ENCODE measurements around the gene ANO2. TPM values are rescaled to one million over a fixed set of nuclear protein-coding genes. Genes with fewer than 3 reads are reported as not detected.

ANO2 gene
- total and polyA plus RNA-seq, 2 experiments from 2014 or later = 2.3 to 4.6 TPM

- no peaks in the 10 kb centered on the region for H3F3A ChIP-seq (replicated peaks; ENCODE audit: low read depth)
- H3K9me2 ChIP-seq (ENCODE audit: insufficient read depth) = 0 out of 2 replicates have a peak, but pooled peaks cover 6% of the 10 kb centered on the region
- Mint-ChIP-seq H3K27ac (no peak overlapping the region), H3K36me3 (ENCODE audit: low read depth) (no peaks in the 10 kb centered on the region), H3K4me1 (peaks cover 10% of the 10 kb centered on the region; the same call in 2 of the 3 replicates), H3K4me3 (no peak overlapping the region), H3K27me3 (ENCODE audit: insufficient read depth, low read depth, poor library complexity) (peaks cover 5% of the 10 kb centered on the region), H3K9me3 (no peaks in the 10 kb centered on the region; the same call in 2 of the 3 replicates)
- no peak overlapping the region for H2AFZ ChIP-seq
- H3K27ac ChIP-seq (ENCODE audit: low read depth) = no peak overlapping the region
- TF ChIP-seq POLR2AphosphoS5 (IDR thresholded peaks at IDR 0.05; ENCODE audit: low read depth) (no peak), STAT1 (IDR thresholded peaks at IDR 0.05; ENCODE audit: unreplicated experiment) (no peak), ZNF114 (CRISPR knock-in tag; IDR thresholded peaks at IDR 0.05) (no peak), EZH2 (IDR thresholded peaks at IDR 0.05; ENCODE audit: low read depth, unreplicated experiment) (no peak), CTCF (conservative IDR thresholded peaks at IDR 0.05; ENCODE audit: low read depth in 2 of 2) (no peak), EZH2phosphoT487 (IDR thresholded peaks at IDR 0.05; ENCODE audit: unreplicated experiment) (no peak), JUNB (IDR thresholded peaks at IDR 0.05; ENCODE audit: unreplicated experiment) (no peak), CREB1 (CRISPR knock-in tag; IDR thresholded peaks at IDR 0.05; ENCODE audit: low read depth) (no peak), ZNF462 (CRISPR knock-in tag; IDR thresholded peaks at IDR 0.05) (no peak), ZNF331 (CRISPR knock-in tag; IDR thresholded peaks at IDR 0.05; ENCODE audit: low read depth) (no peak), REST (IDR thresholded peaks at IDR 0.05; ENCODE audit: unreplicated experiment) (no peak), NANOG (IDR thresholded peaks at IDR 0.05; ENCODE audit: borderline replicate concordance) (no peak), ETS1 (IDR thresholded peaks at IDR 0.05) (no peak)
- no peaks in the 10 kb centered on the region for H3K27me3 ChIP-seq (ENCODE audit: insufficient read depth)
- no peaks in the 10 kb centered on the region for H3K36me3 ChIP-seq (ENCODE audit: insufficient read depth)
- DNase-seq (ENCODE audit: low spot score) (no peak), ATAC-seq (no peak)
- no peaks in the 10 kb centered on the region for H3K79me2 ChIP-seq (replicated peaks; ENCODE audit: insufficient read depth)
- no peak overlapping the region for H3K4me3 ChIP-seq
- H3K4me1 ChIP-seq (ENCODE audit: insufficient read depth) = no peaks in the 10 kb centered on the region
- no peak overlapping the region for H3K4me2 ChIP-seq
- H4K20me1 ChIP-seq (replicated peaks; ENCODE audit: insufficient read depth) = no peaks in the 10 kb centered on the region
Measured at GRCh38 chr12:5807514-5808219, 137.4 kb downstream of the ANO2 start.

All from GM23338 (cell line).